ENCODE results near the gene CORO1C.

- no peak for TF ChIP-seq POLR2A (IDR thresholded peaks at IDR 0.05)
- TF ChIP-seq, protein P1, sequence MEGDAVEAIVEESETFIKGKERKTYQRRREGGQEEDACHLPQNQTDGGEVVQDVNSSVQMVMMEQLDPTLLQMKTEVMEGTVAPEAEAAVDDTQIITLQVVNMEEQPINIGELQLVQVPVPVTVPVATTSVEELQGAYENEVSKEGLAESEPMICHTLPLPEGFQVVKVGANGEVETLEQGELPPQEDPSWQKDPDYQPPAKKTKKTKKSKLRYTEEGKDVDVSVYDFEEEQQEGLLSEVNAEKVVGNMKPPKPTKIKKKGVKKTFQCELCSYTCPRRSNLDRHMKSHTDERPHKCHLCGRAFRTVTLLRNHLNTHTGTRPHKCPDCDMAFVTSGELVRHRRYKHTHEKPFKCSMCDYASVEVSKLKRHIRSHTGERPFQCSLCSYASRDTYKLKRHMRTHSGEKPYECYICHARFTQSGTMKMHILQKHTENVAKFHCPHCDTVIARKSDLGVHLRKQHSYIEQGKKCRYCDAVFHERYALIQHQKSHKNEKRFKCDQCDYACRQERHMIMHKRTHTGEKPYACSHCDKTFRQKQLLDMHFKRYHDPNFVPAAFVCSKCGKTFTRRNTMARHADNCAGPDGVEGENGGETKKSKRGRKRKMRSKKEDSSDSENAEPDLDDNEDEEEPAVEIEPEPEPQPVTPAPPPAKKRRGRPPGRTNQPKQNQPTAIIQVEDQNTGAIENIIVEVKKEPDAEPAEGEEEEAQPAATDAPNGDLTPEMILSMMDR (IDR thresholded peaks at IDR 0.05 in 8 of 11, conservative IDR thresholded peaks at IDR 0.05 in 3 of 11): no peak
- TF ChIP-seq POLR2AphosphoS5 (IDR thresholded peaks at IDR 0.05): no peak
Measured at GRCh38 chr12:108729612-108730364, 1.5 kb downstream of the CORO1C start.

Measured in spleen (tissue), 7 donors.